Frontal cortex (tissue), 1 donor: ENCODE data around the gene LIX1L. TPM values are rescaled to one million over a fixed set of nuclear protein-coding genes. Genes with fewer than 3 reads are reported as not detected.

Source experiments
- total RNA-seq: library from RNA; depleted of rRNA; stranded (reverse); fragments of >200 nt; gene quantifications from one replicate; pipeline ENCODE4 v1.2.3, GENCODE V29; 2014

LIX1L gene
- total RNA-seq, 1 donor from 2014 or later = 17.1 TPM

Other genes with a start within 250 kb of the LIX1L start
- gene CD160, start 238.5 kb downstream of the LIX1L start, total RNA-seq = not detected
- 26.5 TPM for gene RNF115, start 133.9 kb downstream of the LIX1L start, total RNA-seq
- 30.6 TPM for gene POLR3C, start 133.8 kb downstream of the LIX1L start, total RNA-seq
- 2.4 TPM for gene NUDT17, start 112.4 kb downstream of the LIX1L start, total RNA-seq
- 6.1 TPM for gene PIAS3, start 98.9 kb downstream of the LIX1L start, total RNA-seq
- 0.82 TPM for gene ANKRD35, start 72.2 kb downstream of the LIX1L start, total RNA-seq
- gene ITGA10, start 48.0 kb downstream of the LIX1L start, total RNA-seq = 0.82 TPM
- 35.5 TPM for gene PEX11B, start 39.3 kb downstream of the LIX1L start, total RNA-seq
- 81.1 TPM for gene RBM8A, start 30.5 kb downstream of the LIX1L start, total RNA-seq
- gene ANKRD34A, start 6.6 kb upstream of the LIX1L start, total RNA-seq = 1.6 TPM
- 14.7 TPM for gene POLR3GL, start 6.7 kb upstream of the LIX1L start, total RNA-seq
- 125 TPM for gene TXNIP, start 38.6 kb upstream of the LIX1L start, total RNA-seq
- gene HJV, start 63.7 kb upstream of the LIX1L start, total RNA-seq = not detected
- gene NBPF10, start 186.8 kb upstream of the LIX1L start, total RNA-seq = 0.41 TPM